Measurements from ENCODE around the gene CHD3.

- TF ChIP-seq CTCF (IDR thresholded peaks at IDR 0.05; ENCODE audit: low read length) (no peak), EZH2 (IDR thresholded peaks at IDR 0.05; ENCODE audit: borderline replicate concordance, low read length) (no peak)
Measured at GRCh38 chr17:7903154-7904103, 14.8 kb downstream of the CHD3 start.

Measured in OCI-LY1 (cell line).